ENCODE data around the gene FASTKD3.

FASTKD3 gene

DNA sequence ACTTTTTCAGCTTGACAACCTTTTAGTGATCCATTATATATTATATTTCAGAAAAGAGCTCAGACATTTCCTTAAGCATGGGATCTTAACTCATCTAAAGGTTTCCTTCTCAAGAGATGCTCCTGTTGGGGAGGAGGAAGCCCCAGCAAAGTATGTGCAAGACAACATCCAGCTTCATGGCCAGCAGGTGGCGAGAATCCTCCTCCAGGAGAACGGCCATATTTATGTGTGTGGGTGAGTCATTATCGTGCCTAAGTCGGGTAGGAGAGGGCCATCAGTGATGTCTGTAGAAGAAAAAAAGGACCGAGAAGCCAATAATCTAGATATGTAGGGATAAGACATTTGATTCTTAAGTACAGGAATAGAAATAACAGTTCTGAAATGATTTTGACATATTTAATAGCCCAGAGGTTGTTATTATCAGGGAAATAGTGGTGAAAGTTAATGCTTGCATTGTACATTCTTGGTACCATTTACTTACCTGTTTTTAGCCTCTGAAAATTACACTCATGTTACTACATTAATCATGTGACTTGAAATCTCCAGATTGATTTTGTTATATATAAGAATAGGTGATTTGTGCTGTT lies 28.3 kb upstream of the FASTKD3 start:
- DNase-seq (ENCODE audit: low read depth) = peak; percentile 62
- no peak overlapping the region for H3K4me3 ChIP-seq (ENCODE audit: low read depth, low read length)
- TF ChIP-seq POLR2A (IDR thresholded peaks at IDR 0.05; ENCODE audit: extremely low read depth, insufficient read length) (no peak), CTCF (IDR thresholded peaks at IDR 0.05; ENCODE audit: low read depth, low read length) (peak; percentile 33)

GRCh38 chr5:7894860-7895259 lies 26.0 kb upstream of the FASTKD3 start:
- no peak overlapping the region for H3K4me3 ChIP-seq (ENCODE audit: low read depth, low read length)
- DNase-seq (ENCODE audit: low read depth) = no peak
- TF ChIP-seq, protein P1, sequence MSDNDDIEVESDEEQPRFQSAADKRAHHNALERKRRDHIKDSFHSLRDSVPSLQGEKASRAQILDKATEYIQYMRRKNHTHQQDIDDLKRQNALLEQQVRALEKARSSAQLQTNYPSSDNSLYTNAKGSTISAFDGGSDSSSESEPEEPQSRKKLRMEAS (IDR thresholded peaks at IDR 0.05; ENCODE audit: low read depth, low read length) = no peak
- no peak for TF ChIP-seq MYC (IDR thresholded peaks at IDR 0.05; ENCODE audit: low read depth, low read length)
- TF ChIP-seq POLR2A (IDR thresholded peaks at IDR 0.05; ENCODE audit: extremely low read depth, insufficient read length) = no peak
- TF ChIP-seq CTCF (IDR thresholded peaks at IDR 0.05; ENCODE audit: low read depth, low read length) = no peak

- H3K4me3 ChIP-seq (ENCODE audit: low read depth, low read length) = no peak overlapping the region
- no peak for DNase-seq (ENCODE audit: low read depth)
- no peak for TF ChIP-seq MYC (IDR thresholded peaks at IDR 0.05; ENCODE audit: low read depth, low read length)
- TF ChIP-seq, protein P1 (IDR thresholded peaks at IDR 0.05; ENCODE audit: low read depth, low read length) = no peak
- TF ChIP-seq CTCF (IDR thresholded peaks at IDR 0.05; ENCODE audit: low read depth, low read length) = no peak
- no peak for TF ChIP-seq POLR2A (IDR thresholded peaks at IDR 0.05; ENCODE audit: extremely low read depth, insufficient read length)
Measured at GRCh38 chr5:7894439-7894838, 25.6 kb upstream of the FASTKD3 start.

- TF ChIP-seq CTCF (IDR thresholded peaks at IDR 0.05; ENCODE audit: low read depth, low read length) (no peak), MYC (IDR thresholded peaks at IDR 0.05; ENCODE audit: low read depth, low read length) (no peak), POLR2A (IDR thresholded peaks at IDR 0.05; ENCODE audit: extremely low read depth, insufficient read length) (no peak)
- TF ChIP-seq, protein P1 (IDR thresholded peaks at IDR 0.05; ENCODE audit: low read depth, low read length) = no peak
Measured at GRCh38 chr5:7888901-7889300, 20.1 kb upstream of the FASTKD3 start.

GRCh38 chr5:7886849-7887475 lies 18.1 kb upstream of the FASTKD3 start:
- H3K4me3 ChIP-seq (ENCODE audit: low read depth, low read length) = no peak overlapping the region
- DNase-seq (ENCODE audit: low read depth) = peak; percentile 72
- peak; percentile 21 for TF ChIP-seq CTCF (IDR thresholded peaks at IDR 0.05; ENCODE audit: low read depth, low read length)
- TF ChIP-seq MYC (IDR thresholded peaks at IDR 0.05; ENCODE audit: low read depth, low read length) = no peak

More at GRCh38 chr5:7888901-7889300, 20.1 kb upstream of the FASTKD3 start:
- DNase-seq (ENCODE audit: low read depth) = peak; percentile 82
- H3K4me3 ChIP-seq (ENCODE audit: low read depth, low read length) = no peak overlapping the region

All from NB4 (cell line).